ENCODE results near the gene DUS1L. TPM values are rescaled to one million over a fixed set of nuclear protein-coding genes. Genes with fewer than 3 reads are reported as not detected.

Gene DUS1L
- total and polyA plus RNA-seq, 2 experiments from 2014 or later = 71.9 to 160 TPM

DNA sequence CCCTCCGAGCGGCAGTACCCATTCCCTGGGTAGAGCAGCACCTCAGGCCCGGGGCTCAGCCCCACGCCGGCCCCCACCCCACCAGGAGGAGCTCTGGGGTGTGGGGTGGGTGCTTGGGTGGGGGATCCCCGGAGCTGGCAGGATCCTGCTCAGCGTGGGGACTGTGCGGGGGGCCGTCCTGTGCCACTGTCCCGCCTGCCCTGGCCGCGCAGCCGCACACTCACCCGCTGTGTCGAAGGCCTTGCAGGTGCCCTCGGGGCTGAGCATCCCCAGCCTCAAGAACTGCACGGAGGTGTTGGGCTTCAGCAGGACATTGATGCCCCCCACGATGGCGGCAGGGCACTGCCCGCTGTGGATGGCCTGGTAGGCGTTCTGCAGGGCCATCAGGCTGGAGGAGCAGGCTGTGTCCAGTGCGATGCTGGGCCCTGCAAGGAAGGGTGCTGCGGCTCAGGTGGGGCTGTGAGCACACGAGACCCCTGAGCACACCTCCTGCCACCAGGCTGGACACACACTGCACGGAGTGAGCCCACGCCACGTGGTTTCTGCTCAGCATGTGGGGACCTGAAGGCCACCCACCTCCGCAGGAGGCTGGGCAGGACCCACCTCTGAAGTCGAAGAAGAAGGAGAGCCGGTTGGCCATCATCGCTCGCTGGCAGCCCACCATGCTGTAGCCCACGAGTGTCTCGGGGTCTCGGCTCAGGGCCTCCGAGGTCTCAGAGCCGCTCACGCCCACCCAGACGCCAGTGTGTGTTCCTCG lies 27.6 kb upstream of the DUS1L start:
- Histone ChIP-seq H3K9me2 (replicated peaks; ENCODE audit: insufficient read depth) (no peaks in the 10 kb centered on the region), H3K27me3 (no peaks in the 10 kb centered on the region), H2AFZ (no peak overlapping the region), H3K4me3 (no peak overlapping the region), H4K20me1 (ENCODE audit: insufficient read depth, poor library complexity, severe bottlenecking) (peaks cover 76% of the 10 kb centered on the region), H3K36me3 (replicated peaks; ENCODE audit: insufficient read depth, low read depth) (no peaks in the 10 kb centered on the region), H3K4me1 (ENCODE audit: insufficient read depth) (peaks cover 15% of the 10 kb centered on the region), H3K27ac (no peak overlapping the region), H3K79me2 (peaks cover 59% of the 10 kb centered on the region), H3K9me3 (ENCODE audit: low read depth) (no peaks in the 10 kb centered on the region), H3K4me2 (no peak overlapping the region)
- 97% methylated on average over 32 of the region's 40 CpGs for WGBS (ENCODE audit: low lambda C conversion rate, missing lambda C conversion rate)
- DNase-seq (ENCODE audit: low spot score) = no peak
- TF ChIP-seq, protein P1, sequence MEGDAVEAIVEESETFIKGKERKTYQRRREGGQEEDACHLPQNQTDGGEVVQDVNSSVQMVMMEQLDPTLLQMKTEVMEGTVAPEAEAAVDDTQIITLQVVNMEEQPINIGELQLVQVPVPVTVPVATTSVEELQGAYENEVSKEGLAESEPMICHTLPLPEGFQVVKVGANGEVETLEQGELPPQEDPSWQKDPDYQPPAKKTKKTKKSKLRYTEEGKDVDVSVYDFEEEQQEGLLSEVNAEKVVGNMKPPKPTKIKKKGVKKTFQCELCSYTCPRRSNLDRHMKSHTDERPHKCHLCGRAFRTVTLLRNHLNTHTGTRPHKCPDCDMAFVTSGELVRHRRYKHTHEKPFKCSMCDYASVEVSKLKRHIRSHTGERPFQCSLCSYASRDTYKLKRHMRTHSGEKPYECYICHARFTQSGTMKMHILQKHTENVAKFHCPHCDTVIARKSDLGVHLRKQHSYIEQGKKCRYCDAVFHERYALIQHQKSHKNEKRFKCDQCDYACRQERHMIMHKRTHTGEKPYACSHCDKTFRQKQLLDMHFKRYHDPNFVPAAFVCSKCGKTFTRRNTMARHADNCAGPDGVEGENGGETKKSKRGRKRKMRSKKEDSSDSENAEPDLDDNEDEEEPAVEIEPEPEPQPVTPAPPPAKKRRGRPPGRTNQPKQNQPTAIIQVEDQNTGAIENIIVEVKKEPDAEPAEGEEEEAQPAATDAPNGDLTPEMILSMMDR (IDR thresholded peaks at IDR 0.05; ENCODE audit: poor library complexity) = no peak
- TF ChIP-seq EZH2 (IDR thresholded peaks at IDR 0.05; ENCODE audit: borderline replicate concordance) (no peak), EZH2phosphoT487 (IDR thresholded peaks at IDR 0.05; ENCODE audit: low read depth, severe bottlenecking, unreplicated experiment) (no peak)

DNA sequence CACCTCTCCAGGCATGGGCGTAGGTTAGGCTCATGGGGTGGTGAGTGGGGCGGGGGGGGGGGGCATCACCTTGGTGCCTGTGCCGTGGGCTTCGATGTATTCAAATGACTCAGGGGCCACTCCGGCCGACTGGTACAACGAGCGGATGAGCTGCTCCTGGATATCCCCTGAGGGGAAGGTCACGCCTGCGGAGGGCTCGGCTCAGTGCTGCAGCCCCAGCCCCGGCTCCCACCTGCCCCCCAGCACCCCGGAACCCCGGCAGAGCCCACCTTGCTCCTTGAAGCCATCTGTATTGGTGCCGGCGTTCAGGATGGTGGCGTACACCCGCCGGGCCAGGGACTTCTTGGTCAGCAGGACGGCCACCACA lies 27.0 kb upstream of the DUS1L start:
- Histone ChIP-seq H3K36me3 (replicated peaks; ENCODE audit: insufficient read depth, low read depth) (no peaks in the 10 kb centered on the region), H3K9me2 (replicated peaks; ENCODE audit: insufficient read depth) (no peaks in the 10 kb centered on the region), H4K20me1 (ENCODE audit: insufficient read depth, poor library complexity, severe bottlenecking) (peaks cover 78% of the 10 kb centered on the region), H3K4me1 (ENCODE audit: insufficient read depth) (peaks cover 15% of the 10 kb centered on the region), H3K27me3 (no peaks in the 10 kb centered on the region), H3K9me3 (ENCODE audit: low read depth) (no peaks in the 10 kb centered on the region), H3K4me3 (no peak overlapping the region), H3K79me2 (peaks cover 56% of the 10 kb centered on the region), H3K4me2 (no peak overlapping the region), H2AFZ (no peak overlapping the region), H3K27ac (no peak overlapping the region)
- 100% methylated on average over 1 of the region's 20 CpGs for WGBS (ENCODE audit: low lambda C conversion rate, missing lambda C conversion rate)
- TF ChIP-seq EZH2phosphoT487 (IDR thresholded peaks at IDR 0.05; ENCODE audit: low read depth, severe bottlenecking, unreplicated experiment) = no peak
- DNase-seq (ENCODE audit: low spot score) = no peak

DNA sequence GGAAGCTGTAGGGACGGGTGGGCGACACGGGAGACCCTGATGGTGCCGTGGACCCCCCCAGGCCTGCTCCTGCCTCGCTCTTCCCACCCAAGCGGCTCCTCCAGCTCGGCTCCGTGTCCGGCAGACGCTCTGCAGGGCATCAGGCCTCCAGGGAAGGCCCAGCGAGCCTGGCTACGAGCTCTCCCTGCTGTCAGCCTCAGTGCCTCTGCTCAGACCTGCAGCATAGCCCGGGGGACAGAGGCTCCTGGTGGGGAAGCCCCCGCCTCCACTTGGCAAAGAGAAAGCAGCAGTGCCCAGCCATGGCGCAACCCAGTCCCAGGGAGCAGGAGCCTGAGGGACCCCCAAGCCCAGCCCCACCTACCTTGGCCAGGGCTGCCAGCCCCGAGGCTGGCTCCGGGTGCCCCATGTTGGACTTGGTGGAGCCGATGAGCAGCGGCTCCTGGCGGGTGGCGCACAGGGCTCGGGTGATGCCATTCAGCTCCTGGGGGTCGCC lies 26.5 kb upstream of the DUS1L start:
- DNase-seq (ENCODE audit: low spot score) = no peak
- Histone ChIP-seq H3K4me3 (no peak overlapping the region), H2AFZ (no peak overlapping the region), H3K9me3 (ENCODE audit: low read depth) (no peaks in the 10 kb centered on the region), H3K79me2 (peaks cover 51% of the 10 kb centered on the region), H3K9me2 (replicated peaks; ENCODE audit: insufficient read depth) (no peaks in the 10 kb centered on the region), H3K27me3 (no peaks in the 10 kb centered on the region), H3K27ac (no peak overlapping the region), H4K20me1 (ENCODE audit: insufficient read depth, poor library complexity, severe bottlenecking) (peaks cover 73% of the 10 kb centered on the region), H3K4me2 (no peak overlapping the region), H3K4me1 (ENCODE audit: insufficient read depth) (peaks cover 15% of the 10 kb centered on the region), H3K36me3 (replicated peaks; ENCODE audit: insufficient read depth, low read depth) (no peaks in the 10 kb centered on the region)
- 96% methylated on average over 23 of the region's 23 CpGs for WGBS (ENCODE audit: low lambda C conversion rate, missing lambda C conversion rate)
- TF ChIP-seq, protein P1 (IDR thresholded peaks at IDR 0.05; ENCODE audit: poor library complexity) = no peak
- TF ChIP-seq EZH2 (IDR thresholded peaks at IDR 0.05; ENCODE audit: borderline replicate concordance) = no peak
- no peak for TF ChIP-seq EZH2phosphoT487 (IDR thresholded peaks at IDR 0.05; ENCODE audit: low read depth, severe bottlenecking, unreplicated experiment)

DNA sequence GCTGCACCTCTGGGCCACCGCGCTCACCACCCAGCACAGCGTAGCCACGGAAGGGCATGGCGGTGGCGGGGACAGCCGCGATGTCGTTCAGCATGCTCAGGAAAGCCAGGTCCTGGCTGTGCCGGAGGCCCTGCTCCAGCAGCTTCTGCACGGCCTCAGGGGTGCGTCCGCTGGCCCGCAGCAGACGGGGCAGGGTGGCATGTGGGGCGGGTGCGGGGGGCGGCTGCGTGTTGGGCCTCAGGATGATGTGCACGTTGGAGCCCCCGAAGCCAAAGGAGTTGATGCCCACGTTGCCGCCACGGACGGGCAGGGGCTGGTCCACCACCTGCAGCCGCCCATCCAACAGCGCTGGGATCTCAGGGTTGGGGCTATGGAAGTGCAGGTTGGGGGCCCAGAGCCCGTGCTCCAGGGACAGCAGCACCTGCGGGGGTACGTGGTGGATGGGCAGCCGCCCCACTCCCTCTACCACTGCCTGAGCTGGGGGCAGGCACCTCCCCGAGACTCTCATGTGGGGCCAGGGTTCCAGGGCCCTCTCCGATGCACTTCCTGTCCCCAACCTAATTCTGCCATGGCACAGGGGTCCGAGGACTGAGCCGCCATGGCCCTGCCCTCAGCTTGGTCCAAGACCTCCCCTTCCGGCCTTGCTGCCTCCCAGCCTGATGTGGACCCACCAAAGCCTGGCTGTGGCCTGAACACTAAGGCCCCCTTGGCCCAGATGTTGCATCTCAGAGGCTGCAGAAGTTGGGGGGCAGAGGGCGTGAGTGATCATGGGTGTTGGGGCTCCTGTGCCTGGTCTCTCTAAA lies 25.9 kb upstream of the DUS1L start:
- Histone ChIP-seq H3K36me3 (replicated peaks; ENCODE audit: insufficient read depth, low read depth) (no peaks in the 10 kb centered on the region), H3K9me3 (ENCODE audit: low read depth) (no peaks in the 10 kb centered on the region), H3K4me3 (no peak overlapping the region), H3K4me1 (ENCODE audit: insufficient read depth) (peaks cover 10% of the 10 kb centered on the region), H3K79me2 (peaks cover 45% of the 10 kb centered on the region), H4K20me1 (ENCODE audit: insufficient read depth, poor library complexity, severe bottlenecking) (peaks cover 66% of the 10 kb centered on the region), H3K27me3 (no peaks in the 10 kb centered on the region), H2AFZ (no peak overlapping the region), H3K9me2 (replicated peaks; ENCODE audit: insufficient read depth) (no peaks in the 10 kb centered on the region), H3K4me2 (no peak overlapping the region), H3K27ac (no peak overlapping the region)
- DNase-seq (ENCODE audit: low spot score) = no peak
- no peak for TF ChIP-seq EZH2phosphoT487 (IDR thresholded peaks at IDR 0.05; ENCODE audit: low read depth, severe bottlenecking, unreplicated experiment)
- TF ChIP-seq, protein P1 (IDR thresholded peaks at IDR 0.05; ENCODE audit: poor library complexity) = no peak
- TF ChIP-seq EZH2 (IDR thresholded peaks at IDR 0.05; ENCODE audit: borderline replicate concordance) = no peak
- WGBS (ENCODE audit: low lambda C conversion rate, missing lambda C conversion rate) = 98% methylated on average over 28 of the region's 37 CpGs
